Measurements from ENCODE around the gene TMEM179.
"Not testable (repeated sequence)": the region's sequence is repeated elsewhere in the genome, so short reads cannot be mapped to it uniquely, and the experiment has no call there.

TMEM179 gene

GRCh38 chr14:104638190-104638589 is 33.6 kb upstream of the TMEM179 start:
- Histone ChIP-seq H3K4me3 (ENCODE audit: low read length in 2 of 2) (no peak overlapping the region), H3K4me1 (ENCODE audit: control insufficient read depth in 2 of 2, insufficient read depth in 2 of 2, low read length in 2 of 2) (no peaks in the 10 kb centered on the region), H3K27me3 (ENCODE audit: control insufficient read depth in 2 of 2, insufficient read depth in 2 of 2, low read length in 2 of 2) (peaks cover 4 to 12% of the 10 kb centered on the region in 2 donors), H3K9me3 (ENCODE audit: control insufficient read depth in 2 of 2, low read length in 2 of 2) (no peaks in the 10 kb centered on the region), H3K9ac (ENCODE audit: low read depth in 1 of 2, low read length in 2 of 2) (no peak overlapping the region), H3K27ac (ENCODE audit: low read depth in 2 of 2, low read length in 2 of 2) (no peak overlapping the region), H3K36me3 (ENCODE audit: control insufficient read depth in 2 of 2, insufficient read depth in 2 of 2, low read length in 2 of 2) (no peaks in the 10 kb centered on the region)

DNA sequence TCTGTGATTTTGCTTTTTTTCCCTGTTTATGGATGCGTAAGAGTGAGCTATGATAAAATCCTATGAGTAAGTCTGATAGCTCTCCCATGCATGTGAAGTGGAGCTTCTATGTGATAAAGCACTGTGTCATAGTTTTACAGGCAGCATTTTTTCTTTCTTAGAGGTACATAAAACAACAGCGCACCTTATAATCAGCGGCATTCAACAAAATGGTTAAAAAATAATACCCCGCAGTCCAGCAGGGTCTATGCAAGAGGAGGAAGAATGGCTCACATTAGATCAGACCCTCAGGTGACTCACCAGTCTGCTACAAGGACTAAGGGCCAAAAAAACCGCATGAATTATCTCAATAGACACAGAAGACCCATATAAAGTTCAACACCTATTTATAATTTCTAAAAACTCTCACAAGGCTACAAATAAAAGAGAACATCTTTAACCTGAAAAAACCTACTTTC is 33.0 kb upstream of the TMEM179 start:
- no peaks in the 10 kb centered on the region for H3K4me1 ChIP-seq (ENCODE audit: control insufficient read depth in 2 of 2, insufficient read depth in 2 of 2, low read length in 2 of 2)
- H3K36me3 ChIP-seq (ENCODE audit: control insufficient read depth in 2 of 2, insufficient read depth in 2 of 2, low read length in 2 of 2) = no peaks in the 10 kb centered on the region
- no peak overlapping the region for H3K4me3 ChIP-seq (ENCODE audit: low read length in 2 of 2)
- H3K9me3 ChIP-seq (ENCODE audit: control insufficient read depth in 2 of 2, low read length in 2 of 2) = no peaks in the 10 kb centered on the region
- peaks cover 4 to 12% of the 10 kb centered on the region in 2 donors for H3K27me3 ChIP-seq (ENCODE audit: control insufficient read depth in 2 of 2, insufficient read depth in 2 of 2, low read length in 2 of 2)
- H3K9ac ChIP-seq (ENCODE audit: low read depth in 1 of 2, low read length in 2 of 2) = no peak overlapping the region
- no peak overlapping the region for H3K27ac ChIP-seq (ENCODE audit: low read depth in 2 of 2, low read length in 2 of 2)

DNA sequence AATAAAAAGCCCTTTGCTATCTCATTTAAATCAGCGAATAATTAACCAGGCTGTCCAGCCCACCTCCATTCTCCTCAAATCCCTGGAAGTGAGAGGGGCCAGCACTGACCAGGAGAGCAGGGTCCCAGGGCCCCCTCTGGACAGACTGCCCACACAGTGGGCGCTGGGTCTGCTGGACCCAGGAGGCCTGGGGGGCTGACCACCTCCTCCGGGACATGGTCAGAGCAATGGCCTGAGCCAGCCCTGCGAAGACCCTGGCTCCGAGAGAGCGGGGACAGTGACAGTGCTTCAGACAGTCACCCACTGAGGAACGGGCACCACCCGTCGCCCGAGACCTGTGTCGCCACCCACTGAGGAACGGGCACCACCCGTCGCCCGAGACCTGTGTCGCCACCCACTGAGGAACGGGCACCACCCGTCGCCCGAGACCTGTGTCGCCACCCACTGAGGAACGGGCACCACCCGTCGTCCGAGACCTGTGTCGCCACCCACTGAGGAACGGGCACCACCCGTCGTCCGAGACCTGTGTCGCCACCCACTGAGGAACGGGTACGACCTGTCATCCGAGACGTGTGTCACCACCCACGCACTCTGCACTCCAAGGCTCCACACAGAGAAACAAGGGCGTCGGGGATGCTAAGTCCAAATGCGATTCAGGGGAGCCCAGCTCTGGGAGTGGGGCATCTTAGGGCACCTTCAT is 32.4 kb upstream of the TMEM179 start:
- H3K4me3 ChIP-seq (ENCODE audit: low read length in 2 of 2); H3K27ac ChIP-seq (ENCODE audit: low read depth in 2 of 2, low read length in 2 of 2); H3K9ac ChIP-seq (ENCODE audit: low read depth in 1 of 2, low read length in 2 of 2); H3K9me3 ChIP-seq (ENCODE audit: control insufficient read depth in 2 of 2, low read length in 2 of 2); H3K36me3 ChIP-seq (ENCODE audit: control insufficient read depth in 2 of 2, insufficient read depth in 2 of 2, low read length in 2 of 2); H3K4me1 ChIP-seq (ENCODE audit: control insufficient read depth in 2 of 2, insufficient read depth in 2 of 2, low read length in 2 of 2): not testable (repeated sequence)
- peaks cover 4 to 12% of the 10 kb centered on the region in 2 donors for H3K27me3 ChIP-seq (ENCODE audit: control insufficient read depth in 2 of 2, insufficient read depth in 2 of 2, low read length in 2 of 2)

GRCh38 chr14:104636131-104636530 is 31.6 kb upstream of the TMEM179 start:
- Histone ChIP-seq H3K27ac (ENCODE audit: low read depth in 2 of 2, low read length in 2 of 2) (no peak overlapping the region), H3K9me3 (ENCODE audit: control insufficient read depth in 2 of 2, low read length in 2 of 2) (no peaks in the 10 kb centered on the region), H3K4me3 (ENCODE audit: low read length in 2 of 2) (no peak overlapping the region), H3K4me1 (ENCODE audit: control insufficient read depth in 2 of 2, insufficient read depth in 2 of 2, low read length in 2 of 2) (no peaks in the 10 kb centered on the region), H3K36me3 (ENCODE audit: control insufficient read depth in 2 of 2, insufficient read depth in 2 of 2, low read length in 2 of 2) (no peaks in the 10 kb centered on the region), H3K9ac (ENCODE audit: low read depth in 1 of 2, low read length in 2 of 2) (no peak overlapping the region), H3K27me3 (ENCODE audit: control insufficient read depth in 2 of 2, insufficient read depth in 2 of 2, low read length in 2 of 2) (peaks cover 4 to 12% of the 10 kb centered on the region in 2 donors)

GRCh38 chr14:104635717-104636116 is 31.1 kb upstream of the TMEM179 start:
- Histone ChIP-seq H3K27me3 (ENCODE audit: control insufficient read depth in 2 of 2, insufficient read depth in 2 of 2, low read length in 2 of 2) (peaks cover 4 to 12% of the 10 kb centered on the region in 2 donors), H3K9ac (ENCODE audit: low read depth in 1 of 2, low read length in 2 of 2) (no peak overlapping the region), H3K9me3 (ENCODE audit: control insufficient read depth in 2 of 2, low read length in 2 of 2) (no peaks in the 10 kb centered on the region), H3K27ac (ENCODE audit: low read depth in 2 of 2, low read length in 2 of 2) (no peak overlapping the region), H3K36me3 (ENCODE audit: control insufficient read depth in 2 of 2, insufficient read depth in 2 of 2, low read length in 2 of 2) (no peaks in the 10 kb centered on the region), H3K4me3 (ENCODE audit: low read length in 2 of 2) (no peak overlapping the region), H3K4me1 (ENCODE audit: control insufficient read depth in 2 of 2, insufficient read depth in 2 of 2, low read length in 2 of 2) (no peaks in the 10 kb centered on the region)

GRCh38 chr14:104634886-104635570 is 30.5 kb upstream of the TMEM179 start:
- Histone ChIP-seq H3K9me3 (ENCODE audit: control insufficient read depth in 2 of 2, low read length in 2 of 2) (no peaks in the 10 kb centered on the region), H3K36me3 (ENCODE audit: control insufficient read depth in 2 of 2, insufficient read depth in 2 of 2, low read length in 2 of 2) (no peaks in the 10 kb centered on the region), H3K4me3 (ENCODE audit: low read length in 2 of 2) (no peak overlapping the region), H3K4me1 (ENCODE audit: control insufficient read depth in 2 of 2, insufficient read depth in 2 of 2, low read length in 2 of 2) (no peaks in the 10 kb centered on the region), H3K27ac (ENCODE audit: low read depth in 2 of 2, low read length in 2 of 2) (no peak overlapping the region), H3K27me3 (ENCODE audit: control insufficient read depth in 2 of 2, insufficient read depth in 2 of 2, low read length in 2 of 2) (peaks cover 4 to 12% of the 10 kb centered on the region in 2 donors), H3K9ac (ENCODE audit: low read depth in 1 of 2, low read length in 2 of 2) (no peak overlapping the region)

DNA sequence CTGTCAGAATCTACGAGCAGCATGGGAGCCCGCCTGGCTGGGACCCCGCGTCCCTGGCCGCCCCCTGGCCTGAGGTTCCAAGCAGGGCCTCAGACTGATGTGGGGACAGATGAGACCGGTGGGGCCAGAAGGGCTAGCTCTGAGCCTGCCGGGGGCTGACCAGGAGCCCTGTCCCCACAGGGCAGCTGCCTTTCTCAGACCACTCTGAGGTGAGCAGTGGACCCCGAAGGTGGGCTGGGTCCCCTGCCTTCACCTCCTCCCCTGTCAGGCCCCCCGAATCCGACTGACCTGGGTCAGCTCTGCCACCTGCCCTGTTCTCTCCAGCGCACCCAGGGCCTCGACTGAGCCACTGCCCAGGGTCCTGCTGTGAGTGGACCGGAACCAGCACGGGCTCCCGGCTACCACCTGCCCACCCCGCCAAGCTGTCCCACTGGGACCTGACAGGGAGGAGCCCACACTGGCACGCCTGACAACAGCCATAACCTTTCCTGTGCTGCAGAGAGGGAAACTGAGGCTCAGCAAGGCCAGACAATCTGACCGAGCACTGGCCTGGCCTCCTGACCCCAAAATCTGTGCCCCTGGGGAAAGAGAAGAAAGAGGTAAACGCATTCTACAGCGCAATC is 29.7 kb upstream of the TMEM179 start:
- H3K4me1 ChIP-seq (ENCODE audit: control insufficient read depth in 2 of 2, insufficient read depth in 2 of 2, low read length in 2 of 2) = no peaks in the 10 kb centered on the region
- H3K36me3 ChIP-seq (ENCODE audit: control insufficient read depth in 2 of 2, insufficient read depth in 2 of 2, low read length in 2 of 2) = no peaks in the 10 kb centered on the region
- peaks cover 2 to 5% of the 10 kb centered on the region in 2 donors for H3K27me3 ChIP-seq (ENCODE audit: control insufficient read depth in 2 of 2, insufficient read depth in 2 of 2, low read length in 2 of 2)
- no peak overlapping the region for H3K9ac ChIP-seq (ENCODE audit: low read depth in 1 of 2, low read length in 2 of 2)
- no peak overlapping the region for H3K27ac ChIP-seq (ENCODE audit: low read depth in 2 of 2, low read length in 2 of 2)
- H3K9me3 ChIP-seq (ENCODE audit: control insufficient read depth in 2 of 2, low read length in 2 of 2) = no peaks in the 10 kb centered on the region
- no peak overlapping the region for H3K4me3 ChIP-seq (ENCODE audit: low read length in 2 of 2)

DNA sequence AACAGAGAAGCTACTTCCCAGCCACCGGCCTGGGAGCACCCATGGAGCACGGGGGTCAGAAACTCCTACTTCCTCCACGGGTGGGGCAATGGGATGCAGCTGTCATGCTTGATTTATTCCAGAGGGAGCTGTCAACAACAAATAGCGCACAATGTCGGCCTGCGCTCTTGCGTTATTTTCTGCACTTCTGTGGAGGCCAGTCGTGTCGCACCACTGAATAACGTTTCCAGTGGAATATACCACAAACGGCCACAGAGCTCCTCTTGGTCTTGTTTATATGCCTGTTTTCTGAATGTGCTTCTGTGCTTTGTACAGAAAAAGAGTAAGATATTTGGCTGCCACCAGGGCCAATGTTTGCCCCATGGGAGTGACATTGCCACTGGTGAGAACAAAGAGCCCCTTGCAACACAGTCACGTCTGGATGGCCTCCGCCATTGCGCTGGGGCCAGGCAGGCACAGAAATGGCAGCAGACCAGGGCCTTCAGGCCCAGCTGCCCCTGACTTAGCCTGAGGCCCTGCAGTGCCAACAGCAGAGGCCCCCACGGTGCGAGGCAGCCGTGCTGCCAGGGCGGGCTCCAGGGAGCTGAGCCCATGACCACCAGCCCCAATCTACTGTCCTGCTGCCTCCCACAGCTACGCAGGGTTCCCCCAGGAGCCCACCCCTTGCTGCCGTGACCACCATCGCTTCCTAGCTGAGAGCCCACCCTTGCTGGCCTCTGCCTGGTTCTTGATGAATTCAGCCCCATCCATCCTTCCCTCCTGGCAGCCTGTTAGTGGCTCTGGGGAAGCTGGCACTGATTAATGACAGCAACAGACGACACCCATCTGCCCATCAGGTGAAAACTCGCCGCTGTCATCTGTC is 28.9 kb upstream of the TMEM179 start:
- Histone ChIP-seq H3K27ac (ENCODE audit: low read depth in 2 of 2, low read length in 2 of 2) (no peak overlapping the region), H3K9ac (ENCODE audit: low read depth in 1 of 2, low read length in 2 of 2) (no peak overlapping the region), H3K27me3 (ENCODE audit: control insufficient read depth in 2 of 2, insufficient read depth in 2 of 2, low read length in 2 of 2) (peaks cover 2 to 4% of the 10 kb centered on the region in 2 donors), H3K4me1 (ENCODE audit: control insufficient read depth in 2 of 2, insufficient read depth in 2 of 2, low read length in 2 of 2) (no peaks in the 10 kb centered on the region), H3K4me3 (ENCODE audit: low read length in 2 of 2) (no peak overlapping the region), H3K36me3 (ENCODE audit: control insufficient read depth in 2 of 2, insufficient read depth in 2 of 2, low read length in 2 of 2) (no peaks in the 10 kb centered on the region), H3K9me3 (ENCODE audit: control insufficient read depth in 2 of 2, low read length in 2 of 2) (no peaks in the 10 kb centered on the region)

GRCh38 chr14:104632781-104633180 is 28.2 kb upstream of the TMEM179 start:
- H3K27me3 ChIP-seq (ENCODE audit: control insufficient read depth in 2 of 2, insufficient read depth in 2 of 2, low read length in 2 of 2) = peaks cover 0 to 2% of the 10 kb centered on the region in 2 donors

More at GRCh38 chr14:104632781-104633180, 28.2 kb upstream of the TMEM179 start:
- H3K36me3 ChIP-seq (ENCODE audit: control insufficient read depth in 2 of 2, insufficient read depth in 2 of 2, low read length in 2 of 2) = no peaks in the 10 kb centered on the region
- no peak overlapping the region for H3K9ac ChIP-seq (ENCODE audit: low read depth in 1 of 2, low read length in 2 of 2)
- no peak overlapping the region for H3K4me3 ChIP-seq (ENCODE audit: low read length in 2 of 2)
- H3K27ac ChIP-seq (ENCODE audit: low read depth in 2 of 2, low read length in 2 of 2) = no peak overlapping the region
- H3K9me3 ChIP-seq (ENCODE audit: control insufficient read depth in 2 of 2, low read length in 2 of 2) = no peaks in the 10 kb centered on the region
- no peaks in the 10 kb centered on the region for H3K4me1 ChIP-seq (ENCODE audit: control insufficient read depth in 2 of 2, insufficient read depth in 2 of 2, low read length in 2 of 2)

Data from mucosa of rectum (tissue), 2 donors.